ENCODE data around the gene NFIB.

Gene NFIB

GRCh38 chr9:14180093-14180959 is 133.6 kb downstream of the NFIB start:
- FAIRE-seq, result no peak

GRCh38 chr9:14179449-14179848 is 134.5 kb downstream of the NFIB start:
- FAIRE-seq, result no peak

- no peak for FAIRE-seq
Observed at GRCh38 chr9:14175778-14176177, 138.2 kb downstream of the NFIB start.

DNA sequence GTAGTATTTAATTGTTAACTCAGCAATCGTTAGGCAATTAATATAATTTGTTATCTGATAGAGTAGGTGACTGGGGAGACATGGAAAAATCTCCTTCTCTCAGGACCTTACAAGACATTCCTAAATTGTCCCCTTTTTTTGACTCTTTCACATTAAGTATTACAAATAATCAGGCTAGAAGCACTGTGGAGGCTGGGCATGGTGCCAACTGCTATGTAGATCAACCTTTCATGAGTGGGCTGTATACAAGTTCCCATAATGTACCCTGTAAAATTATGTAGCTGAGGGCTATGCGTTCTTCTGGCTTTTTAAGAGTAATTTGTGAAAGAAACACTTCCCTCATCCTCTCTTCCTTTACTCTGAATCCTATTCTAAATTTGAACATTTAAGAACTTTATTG is 140.2 kb downstream of the NFIB start:
- no peak for FAIRE-seq

GRCh38 chr9:14170973-14171596 is 142.9 kb downstream of the NFIB start:
- FAIRE-seq, result no peak

- no peak for FAIRE-seq
Observed at GRCh38 chr9:14170392-14170931, 143.5 kb downstream of the NFIB start.

DNA sequence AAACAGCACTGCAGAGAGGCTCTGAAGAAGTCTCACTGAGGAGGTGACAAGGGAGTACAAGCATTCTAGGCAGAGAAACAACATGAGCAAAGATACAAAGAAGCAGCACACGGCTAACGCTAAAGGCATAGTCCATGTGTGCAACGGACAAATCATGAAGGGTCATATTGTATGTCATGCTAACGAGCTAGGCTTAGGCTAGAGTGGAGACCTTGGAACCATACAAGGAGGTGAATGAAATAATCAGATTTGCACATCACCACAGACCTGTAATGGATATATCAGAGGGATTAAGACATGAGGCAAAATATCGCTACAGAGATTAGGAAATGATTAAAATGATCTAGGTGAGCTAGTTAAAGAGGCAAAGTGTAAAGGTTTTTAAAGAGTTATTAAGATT is 145.6 kb downstream of the NFIB start:
- FAIRE-seq, result no peak

GRCh38 chr9:14165376-14166035 is 148.4 kb downstream of the NFIB start:
- no peak for FAIRE-seq

- FAIRE-seq, result no peak
Observed at GRCh38 chr9:14164908-14165307, 149.0 kb downstream of the NFIB start.

- FAIRE-seq, result no peak
Observed at GRCh38 chr9:14159440-14160216, 154.3 kb downstream of the NFIB start.

DNA sequence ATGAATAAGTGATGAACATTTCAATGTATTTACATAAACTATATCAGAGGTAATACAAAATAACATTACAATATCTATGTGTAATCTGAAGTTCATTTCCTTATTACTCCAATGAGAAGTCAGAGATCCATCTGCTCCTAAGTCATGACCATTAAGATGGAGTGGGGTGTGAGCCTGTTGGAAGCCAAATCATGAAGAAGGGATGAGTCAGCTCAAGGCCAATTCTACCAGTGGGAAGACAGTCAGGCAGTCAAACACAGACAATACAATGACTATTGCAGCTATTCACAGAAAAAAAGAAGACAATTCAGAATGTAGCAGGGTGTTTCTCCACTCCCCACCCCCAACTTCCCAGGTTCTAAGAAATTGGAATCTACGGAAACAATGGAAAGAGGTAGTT is 155.0 kb downstream of the NFIB start:
- FAIRE-seq, result no peak

DNA sequence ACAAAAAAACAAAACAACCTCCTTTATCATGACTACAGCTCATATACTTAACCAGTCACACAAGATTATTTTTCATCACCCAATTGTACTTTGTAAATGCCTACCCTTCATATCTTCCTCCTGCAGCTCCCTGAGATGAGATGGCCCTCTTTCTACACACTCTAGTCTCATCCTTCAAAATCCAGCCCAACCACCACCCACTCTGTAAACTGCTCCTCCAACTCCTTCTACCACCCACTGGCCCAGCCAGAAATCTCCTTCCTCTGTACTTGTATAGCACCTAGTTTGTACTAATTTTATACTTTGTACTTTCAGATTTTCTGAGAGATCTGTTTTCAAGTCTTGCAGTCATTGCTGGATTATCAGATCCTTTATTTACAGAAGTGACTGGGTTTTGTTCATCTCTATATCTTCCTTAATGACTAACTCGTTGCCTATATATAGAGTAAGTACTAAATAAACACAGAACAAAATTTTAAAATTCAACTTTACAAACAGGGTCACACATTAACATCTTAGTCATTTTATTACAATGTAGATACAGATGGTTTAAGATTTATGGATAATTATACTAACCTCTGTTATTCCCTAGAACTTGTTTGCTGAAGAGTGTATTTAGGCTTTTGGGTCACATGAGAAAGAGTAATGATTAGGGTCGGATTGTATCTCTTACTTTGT is 155.7 kb downstream of the NFIB start:
- FAIRE-seq, result no peak

- no peak for FAIRE-seq
Observed at GRCh38 chr9:14157191-14157590, 156.8 kb downstream of the NFIB start.

- FAIRE-seq, result no peak
Observed at GRCh38 chr9:14156046-14156445, 157.9 kb downstream of the NFIB start.

DNA sequence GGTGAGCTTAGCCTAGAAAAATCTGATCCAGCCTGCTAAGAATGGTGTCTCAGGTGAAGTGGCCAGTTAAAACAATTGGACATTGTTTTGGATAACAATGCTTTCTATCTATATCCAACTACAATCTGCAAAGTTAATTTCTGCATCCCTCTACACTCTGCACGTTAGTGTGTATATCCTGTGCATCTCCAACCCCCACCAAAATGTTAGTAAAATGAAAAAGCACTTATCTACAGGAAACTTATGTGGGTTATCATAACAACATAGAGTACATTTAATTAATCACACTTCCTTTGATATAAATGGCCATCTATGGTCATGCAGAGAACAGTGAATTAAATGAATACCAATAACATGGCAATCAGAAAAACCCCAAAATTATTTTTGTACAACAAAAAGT is 158.7 kb downstream of the NFIB start:
- no peak for FAIRE-seq

- no peak for FAIRE-seq
Observed at GRCh38 chr9:14153310-14153720, 160.6 kb downstream of the NFIB start.

DNA sequence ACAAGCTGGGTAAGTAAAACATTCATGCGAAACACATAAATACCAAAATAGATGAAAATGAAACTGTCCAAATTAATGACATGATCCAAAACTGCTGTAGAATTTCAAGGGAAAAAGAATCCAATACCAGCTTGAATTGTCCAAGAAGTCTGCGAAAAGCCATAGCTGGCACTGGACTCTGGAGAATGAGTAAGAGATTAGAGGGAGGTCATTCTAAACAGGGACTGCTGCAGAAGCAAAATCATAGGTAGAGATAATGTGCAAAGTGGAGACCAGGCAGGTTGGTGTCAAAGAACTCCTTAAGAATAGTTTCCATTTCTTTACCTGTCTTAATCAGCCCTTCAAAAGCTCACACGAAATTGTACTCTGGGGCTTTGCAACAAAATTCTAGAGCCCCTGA is 162.5 kb downstream of the NFIB start:
- no peak for FAIRE-seq

GRCh38 chr9:14148501-14149103 is 165.3 kb downstream of the NFIB start:
- FAIRE-seq, result no peak

GRCh38 chr9:14147738-14148137 is 166.2 kb downstream of the NFIB start:
- FAIRE-seq, result no peak

DNA sequence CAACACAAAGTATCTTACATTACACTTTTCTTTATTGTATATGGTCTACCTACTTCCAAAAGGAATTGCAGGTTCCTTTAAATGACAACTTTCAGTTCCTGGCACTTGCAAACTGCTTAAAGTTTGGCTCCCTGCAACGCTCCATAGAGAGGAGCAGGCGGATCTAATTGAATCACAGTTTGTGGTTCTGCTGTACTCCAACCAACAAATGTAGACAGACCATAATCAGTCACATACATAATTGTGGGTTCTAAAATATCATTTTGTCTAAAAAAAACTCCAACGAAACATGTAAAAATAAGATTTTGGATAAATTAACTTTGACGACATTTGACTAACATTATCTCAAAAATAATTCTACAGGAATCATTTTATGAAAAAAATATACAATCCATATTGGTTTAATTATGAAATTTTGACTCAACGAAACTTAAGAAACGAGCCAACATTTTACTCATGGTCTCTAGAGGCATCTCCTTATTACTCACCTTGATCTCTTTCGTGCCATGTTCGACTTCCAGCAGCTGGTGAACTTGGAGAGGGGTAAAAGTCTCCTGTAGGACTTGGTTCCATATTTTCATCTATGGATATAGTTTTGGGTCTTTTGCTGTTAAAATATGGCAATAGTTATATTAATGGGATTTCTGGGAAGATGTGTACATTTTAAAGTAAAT is 167.6 kb downstream of the NFIB start:
- no peak for FAIRE-seq

GRCh38 chr9:14144215-14144614 is 169.7 kb downstream of the NFIB start:
- no peak for FAIRE-seq

Measured in G401.6 (cell line).